ENCODE measurements around the gene B3GAT1. TPM values are rescaled to one million over a fixed set of nuclear protein-coding genes. Genes with fewer than 3 reads are reported as not detected.

Gene B3GAT1
- total RNA-seq, 1 donor from 2014 or later, result 0.74 TPM

GRCh38 chr11:134365011-134365925 lies 46.8 kb downstream of the B3GAT1 start:
- H3K36me3 ChIP-seq, result no peaks in the 10 kb centered on the region
- no peaks in the 10 kb centered on the region for H3K9me3 ChIP-seq
- DNase-seq (ENCODE audit: extremely low spot score in 2 of 2), result no peak
- no peak for TF ChIP-seq CTCF (IDR thresholded peaks at IDR 0.05)
- TF ChIP-seq POLR2A (IDR thresholded peaks at IDR 0.05), result no peak
- TF ChIP-seq POLR2AphosphoS5 (IDR thresholded peaks at IDR 0.05; ENCODE audit: insufficient read depth in 1 of 2, low read depth in 1 of 2), result no peak
- H3K27ac ChIP-seq, result no peak overlapping the region
- H3K4me1 ChIP-seq, result no peaks in the 10 kb centered on the region
- H3K27me3 ChIP-seq, result no peaks in the 10 kb centered on the region
- intact Hi-C loops (cut with DNase I), result no loop called here
- no peak overlapping the region for H3K4me3 ChIP-seq

GRCh38 chr11:134364261-134364660 lies 47.8 kb downstream of the B3GAT1 start:
- no peak overlapping the region for H3K27ac ChIP-seq
- H3K27me3 ChIP-seq, result no peaks in the 10 kb centered on the region
- DNase-seq (ENCODE audit: extremely low spot score in 2 of 2), result no peak
- no peak for TF ChIP-seq POLR2AphosphoS5 (IDR thresholded peaks at IDR 0.05; ENCODE audit: insufficient read depth in 1 of 2, low read depth in 1 of 2)
- no peak for TF ChIP-seq POLR2A (IDR thresholded peaks at IDR 0.05)
- no peak for TF ChIP-seq CTCF (IDR thresholded peaks at IDR 0.05)
- H3K36me3 ChIP-seq, result no peaks in the 10 kb centered on the region
- no peaks in the 10 kb centered on the region for H3K9me3 ChIP-seq
- no peaks in the 10 kb centered on the region for H3K4me1 ChIP-seq
- intact Hi-C loops (cut with DNase I), result no loop called here
- H3K4me3 ChIP-seq, result no peak overlapping the region

GRCh38 chr11:134363592-134363991 lies 48.5 kb downstream of the B3GAT1 start:
- no peak for DNase-seq (ENCODE audit: extremely low spot score in 2 of 2)
- Histone ChIP-seq H3K4me1 (no peaks in the 10 kb centered on the region), H3K27me3 (no peaks in the 10 kb centered on the region), H3K9me3 (no peaks in the 10 kb centered on the region), H3K27ac (no peak overlapping the region), H3K4me3 (no peak overlapping the region), H3K36me3 (no peaks in the 10 kb centered on the region)
- intact Hi-C loops (cut with DNase I), result no loop called here
- no peak for TF ChIP-seq CTCF (IDR thresholded peaks at IDR 0.05)
- no peak for TF ChIP-seq POLR2A (IDR thresholded peaks at IDR 0.05)
- no peak for TF ChIP-seq POLR2AphosphoS5 (IDR thresholded peaks at IDR 0.05; ENCODE audit: insufficient read depth in 1 of 2, low read depth in 1 of 2)

GRCh38 chr11:134363161-134363560 lies 48.9 kb downstream of the B3GAT1 start:
- TF ChIP-seq POLR2AphosphoS5 (IDR thresholded peaks at IDR 0.05; ENCODE audit: insufficient read depth in 1 of 2, low read depth in 1 of 2) (no peak), POLR2A (IDR thresholded peaks at IDR 0.05) (no peak), CTCF (IDR thresholded peaks at IDR 0.05) (no peak)
- intact Hi-C loops (cut with DNase I), result no loop called here
- H3K27ac ChIP-seq, result no peak overlapping the region
- DNase-seq (ENCODE audit: extremely low spot score in 2 of 2), result no peak
- no peaks in the 10 kb centered on the region for H3K9me3 ChIP-seq
- H3K27me3 ChIP-seq, result no peaks in the 10 kb centered on the region
- no peak overlapping the region for H3K4me3 ChIP-seq
- no peaks in the 10 kb centered on the region for H3K36me3 ChIP-seq
- no peaks in the 10 kb centered on the region for H3K4me1 ChIP-seq
